Gastroesophageal sphincter (tissue), 4 donors: Measurements from ENCODE around the gene SPART. TPM values are rescaled to one million over a fixed set of nuclear protein-coding genes. Genes with fewer than 3 reads are reported as not detected.

Experiments
- ATAC-seq: fragments of 150-250 bp; one replicate; pipeline ENCODE4 v1.9.1; 2016; ENCODE audit warnings: mild to moderate bottlenecking, moderate library complexity
- H3K27ac ChIP-seq, 4 donors: fragments of 200-600 bp; sonication (generic) in 3 of 4; 1 replicate in 3 of 4; 2 replicates in 1 of 4; pipeline ENCODE4 v1.5.1; 2016 to 2019
- H3K27me3 ChIP-seq: fragments of 200-600 bp; sonication (generic); one replicate; pipeline ENCODE4 v1.5.1; 2019
- H3K36me3 ChIP-seq, 2 donors: fragments of 200-600 bp; sonication (generic); one replicate each; pipeline ENCODE4 v1.5.1; 2019; ENCODE audit warnings: control low read depth in 1 of 2
- H3K4me1 ChIP-seq, 3 donors: fragments of 200-600 bp; sonication (generic); 1 replicate in 2 of 3; 2 replicates in 1 of 3; pipeline ENCODE4 v1.5.1; 2016 to 2019; ENCODE audit warnings: control low read depth in 2 of 3
- H3K4me3 ChIP-seq, 2 donors: fragments of 200-600 bp; sonication (generic); one replicate each; pipeline ENCODE4 v1.5.1; 2019; ENCODE audit warnings: mild to moderate bottlenecking in 1 of 2, moderate library complexity in 1 of 2
- H3K9me3 ChIP-seq, 3 donors: fragments of 200-600 bp; sonication (generic); one replicate each; pipeline ENCODE4 v1.5.1; 2017 to 2019; ENCODE audit warnings: control low read depth in 2 of 3
- EP300 ChIP-seq: sonication (generic); formaldehyde crosslinking; IDR thresholded peaks from one replicate; pipeline ENCODE4 v1.6.1; 2017; ENCODE audit warnings: antibody characterized with exemption, mild to moderate bottlenecking
- POLR2A ChIP-seq, 2 donors: fragments of 450-650 bp; IDR thresholded peaks; one replicate each; pipeline ENCODE4 v1.6.1; 2017; ENCODE audit warnings: antibody characterized with exemption in 2 of 2, mild to moderate bottlenecking in 2 of 2, moderate library complexity in 1 of 2
- POLR2AphosphoS5 ChIP-seq: sonication (generic); formaldehyde crosslinking; IDR thresholded peaks from one replicate; pipeline ENCODE4 v1.6.1; 2017; ENCODE audit warnings: antibody characterized with exemption
- WGBS, 2 donors: methylation state at CpG; one replicate each; pipeline ENCODE4 v1.1.5; 2018; ENCODE audit warnings: low coverage in 1 of 2; 5-methylcytosine and 5-hydroxymethylcytosine counted together
- total RNA-seq, 4 donors: library from RNA; depleted of rRNA; stranded (reverse); fragments of >200 nt; gene quantifications; one replicate each; pipeline ENCODE4 v1.1.0, GENCODE V29; 2016
- TF ChIP-seq, protein P1 (sequence below), 4 experiments: fragments of 200-600 bp in 2 of 4; fragments of 450-650 bp in 2 of 4; sonication (generic) in 1 of 4; IDR thresholded peaks; one replicate each; pipeline ENCODE4 v1.5.1; 2017 to 2019; ENCODE audit warnings: antibody characterized with exemption in 4 of 4, mild to moderate bottlenecking in 2 of 4, moderate library complexity in 2 of 4

Gene SPART
- total RNA-seq, 4 donors from 2014 or later, result 113 to 173 (median 128) TPM

- Histone ChIP-seq H3K4me3 (no peak overlapping the region), H3K4me1 (peaks cover 0 to 12% (median 3%) of the 10 kb centered on the region in 3 donors), H3K27me3 (no peaks in the 10 kb centered on the region), H3K9me3 (no peaks in the 10 kb centered on the region), H3K27ac (no peak overlapping the region), H3K36me3 (no peaks in the 10 kb centered on the region)
- no peak for ATAC-seq
- 100% methylated on average over 1 of the region's 1 CpG; no CpG with 5 or more reads in 1 of the 2 donors for WGBS, 2 donors
- no peak for TF ChIP-seq POLR2A (IDR thresholded peaks at IDR 0.05)
- no peak for TF ChIP-seq POLR2AphosphoS5
- TF ChIP-seq, protein P1, sequence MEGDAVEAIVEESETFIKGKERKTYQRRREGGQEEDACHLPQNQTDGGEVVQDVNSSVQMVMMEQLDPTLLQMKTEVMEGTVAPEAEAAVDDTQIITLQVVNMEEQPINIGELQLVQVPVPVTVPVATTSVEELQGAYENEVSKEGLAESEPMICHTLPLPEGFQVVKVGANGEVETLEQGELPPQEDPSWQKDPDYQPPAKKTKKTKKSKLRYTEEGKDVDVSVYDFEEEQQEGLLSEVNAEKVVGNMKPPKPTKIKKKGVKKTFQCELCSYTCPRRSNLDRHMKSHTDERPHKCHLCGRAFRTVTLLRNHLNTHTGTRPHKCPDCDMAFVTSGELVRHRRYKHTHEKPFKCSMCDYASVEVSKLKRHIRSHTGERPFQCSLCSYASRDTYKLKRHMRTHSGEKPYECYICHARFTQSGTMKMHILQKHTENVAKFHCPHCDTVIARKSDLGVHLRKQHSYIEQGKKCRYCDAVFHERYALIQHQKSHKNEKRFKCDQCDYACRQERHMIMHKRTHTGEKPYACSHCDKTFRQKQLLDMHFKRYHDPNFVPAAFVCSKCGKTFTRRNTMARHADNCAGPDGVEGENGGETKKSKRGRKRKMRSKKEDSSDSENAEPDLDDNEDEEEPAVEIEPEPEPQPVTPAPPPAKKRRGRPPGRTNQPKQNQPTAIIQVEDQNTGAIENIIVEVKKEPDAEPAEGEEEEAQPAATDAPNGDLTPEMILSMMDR (IDR thresholded peaks at IDR 0.05), result no peak
- TF ChIP-seq EP300, result no peak
Measured at GRCh38 chr13:36293497-36293896, 52.7 kb downstream of the SPART start.

- ATAC-seq, result no peak
- Histone ChIP-seq H3K4me3 (no peak overlapping the region), H3K4me1 (peaks cover 0 to 10% (median 0%) of the 10 kb centered on the region in 3 donors), H3K27me3 (no peaks in the 10 kb centered on the region), H3K36me3 (no peaks in the 10 kb centered on the region), H3K9me3 (no peaks in the 10 kb centered on the region), H3K27ac (no peak overlapping the region)
- TF ChIP-seq POLR2A (IDR thresholded peaks at IDR 0.05) (no peak), POLR2AphosphoS5 (no peak), EP300 (no peak)
- TF ChIP-seq, protein P1 (IDR thresholded peaks at IDR 0.05), result no peak
Measured at GRCh38 chr13:36288794-36289391, 57.3 kb downstream of the SPART start.

DNA sequence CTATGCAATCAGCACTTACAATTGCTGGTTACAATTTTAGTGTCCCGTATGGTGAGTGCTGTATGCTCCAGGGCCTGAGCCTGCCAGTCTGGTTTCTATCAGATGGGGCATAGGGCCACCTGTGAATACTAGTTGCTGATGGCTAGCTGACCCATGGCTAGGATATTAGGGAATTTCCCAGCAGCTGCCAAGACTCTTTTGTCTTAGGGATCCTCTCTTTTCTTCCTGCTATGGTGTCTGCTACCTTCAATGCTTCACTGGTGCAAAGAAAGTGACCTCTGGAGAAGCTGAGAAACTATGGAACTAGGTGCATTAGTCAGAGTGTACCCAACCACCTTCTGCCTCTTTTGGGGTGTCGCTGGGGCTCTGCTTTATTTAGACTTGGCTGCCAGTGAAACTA, 60.2 kb downstream of the SPART start:
- Histone ChIP-seq H3K27me3 (no peaks in the 10 kb centered on the region), H3K36me3 (no peaks in the 10 kb centered on the region), H3K4me1 (peaks cover 0 to 10% (median 0%) of the 10 kb centered on the region in 3 donors), H3K4me3 (no peak overlapping the region), H3K9me3 (no peaks in the 10 kb centered on the region), H3K27ac (no peak overlapping the region)
- ATAC-seq, result no peak
- 74 to 100% methylated on average over 1 to 2 of the region's 2 CpGs for WGBS, 2 donors
- TF ChIP-seq POLR2A (IDR thresholded peaks at IDR 0.05) (no peak), POLR2AphosphoS5 (no peak), EP300 (no peak)
- TF ChIP-seq, protein P1 (IDR thresholded peaks at IDR 0.05), result no peak

DNA sequence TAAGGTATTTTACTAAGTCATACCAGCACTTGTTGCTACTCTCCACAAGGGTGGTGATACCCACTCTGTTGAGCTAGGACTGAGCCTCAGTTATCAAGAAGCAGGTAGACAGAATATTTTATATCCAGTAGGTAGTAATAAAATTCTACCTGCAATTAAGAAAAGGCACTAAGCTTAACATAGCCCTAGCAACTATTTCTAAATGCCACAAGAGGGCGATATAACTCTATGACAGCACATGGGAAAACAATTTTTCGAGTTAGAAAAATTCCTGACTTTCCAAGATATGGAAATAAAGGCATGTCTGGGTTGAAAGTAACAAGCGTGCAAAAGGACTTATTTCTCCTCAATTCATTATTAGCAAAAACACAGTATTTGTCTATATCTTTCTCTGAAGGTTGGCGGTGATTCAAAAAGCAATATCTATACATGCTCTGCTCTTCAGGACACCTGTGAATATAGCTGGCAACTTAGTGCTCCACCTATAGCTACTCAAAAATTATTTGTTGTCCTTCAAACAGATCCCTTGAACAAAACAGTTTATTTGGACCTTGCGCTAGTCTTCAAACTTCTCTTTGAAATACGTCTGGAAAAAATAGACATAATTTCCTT, 63.3 kb downstream of the SPART start:
- Histone ChIP-seq H3K9me3 (no peaks in the 10 kb centered on the region), H3K36me3 (no peaks in the 10 kb centered on the region), H3K4me3 (no peak overlapping the region), H3K27ac (no peak overlapping the region), H3K27me3 (no peaks in the 10 kb centered on the region), H3K4me1 (peaks cover 0 to 10% (median 0%) of the 10 kb centered on the region in 3 donors)
- TF ChIP-seq, protein P1 (IDR thresholded peaks at IDR 0.05), result peak; percentile 74 to 83 (median 78)
- TF ChIP-seq POLR2AphosphoS5, result no peak
- WGBS, 2 donors, result 38 to 44% methylated on average over 6 of the region's 6 CpGs
- ATAC-seq, result peak; percentile 58
